SJSA1 (cell line): ENCODE measurements around the gene KSR2. TPM values are rescaled to one million over a fixed set of nuclear protein-coding genes. Genes with fewer than 3 reads are reported as not detected.

Experiments used
- DNase-seq, 2 experiments: peaks; one replicate each; pipeline ENCODE4 v3.0.0-alpha.2; 2015 to 2020; ENCODE audit warnings: low spot score in 2 of 2, low read depth in 1 of 2
- H3K27ac ChIP-seq: fragments of 250-450 bp; sonication (Bioruptor Pico); 2 replicates; pipeline ENCODE4 v1.5.1; 2020; ENCODE audit warnings: mild to moderate bottlenecking, moderate library complexity
- H3K27me3 ChIP-seq: fragments of 250-450 bp; sonication (Bioruptor Pico); replicated peaks from 2 replicates; pipeline ENCODE4 v1.5.1; 2020; ENCODE audit warnings: mild to moderate bottlenecking, moderate library complexity
- H3K36me3 ChIP-seq: fragments of 250-450 bp; sonication (Bioruptor Pico); 2 replicates; pipeline ENCODE4 v1.5.1; 2020; ENCODE audit warnings: mild to moderate bottlenecking
- H3K4me1 ChIP-seq: fragments of 250-450 bp; sonication (Bioruptor Pico); replicated peaks from 2 replicates; pipeline ENCODE4 v1.6.1; 2021; ENCODE audit warnings: mild to moderate bottlenecking
- H3K4me3 ChIP-seq: fragments of 250-450 bp; sonication (Bioruptor Pico); 2 replicates; pipeline ENCODE4 v1.5.1; 2020; ENCODE audit warnings: mild to moderate bottlenecking
- H3K9me3 ChIP-seq: fragments of 250-450 bp; sonication (Bioruptor Pico); replicated peaks from 2 replicates; pipeline ENCODE4 v1.5.1; 2020; ENCODE audit warnings: mild to moderate bottlenecking
- total RNA-seq: library from RNA; depleted of rRNA; stranded (reverse); fragments of >200 nt; shearing (Covaris generic); gene quantifications from 2 replicates; pipeline ENCODE4 v1.2.3, GENCODE V29; 2014

The KSR2 gene
- total RNA-seq, 1 experiment from 2014 or later: 0.03 TPM

GRCh38 chr12:117714203-117714602 is 254.6 kb downstream of the KSR2 start:
- no peak overlapping the region for H3K27ac ChIP-seq
- no peaks in the 10 kb centered on the region for H3K27me3 ChIP-seq
- no peaks in the 10 kb centered on the region for H3K4me1 ChIP-seq
- no peaks in the 10 kb centered on the region for H3K36me3 ChIP-seq
- H3K9me3 ChIP-seq: no peaks in the 10 kb centered on the region
- H3K4me3 ChIP-seq: no peak overlapping the region
- no peak for DNase-seq

- Histone ChIP-seq H3K27ac (no peak overlapping the region), H3K36me3 (no peaks in the 10 kb centered on the region), H3K4me3 (no peak overlapping the region), H3K4me1 (no peaks in the 10 kb centered on the region), H3K9me3 (no peaks in the 10 kb centered on the region), H3K27me3 (no peaks in the 10 kb centered on the region)
- DNase-seq: no peak
Measured at GRCh38 chr12:117710121-117710520, 258.7 kb downstream of the KSR2 start.

GRCh38 chr12:117707861-117708260 is 260.9 kb downstream of the KSR2 start:
- H3K27me3 ChIP-seq: no peaks in the 10 kb centered on the region
- no peak overlapping the region for H3K27ac ChIP-seq
- DNase-seq: no peak
- no peaks in the 10 kb centered on the region for H3K4me1 ChIP-seq
- H3K9me3 ChIP-seq: no peaks in the 10 kb centered on the region
- H3K4me3 ChIP-seq: no peak overlapping the region
- H3K36me3 ChIP-seq: no peaks in the 10 kb centered on the region

GRCh38 chr12:117703584-117703983 is 265.2 kb downstream of the KSR2 start:
- Histone ChIP-seq H3K27me3 (no peaks in the 10 kb centered on the region), H3K4me3 (no peak overlapping the region), H3K4me1 (peaks cover 6% of the 10 kb centered on the region; the same call in 1 of the 2 replicates), H3K27ac (no peak overlapping the region), H3K36me3 (no peaks in the 10 kb centered on the region), H3K9me3 (no peaks in the 10 kb centered on the region)
- no peak for DNase-seq

- Histone ChIP-seq H3K4me3 (no peak overlapping the region), H3K9me3 (no peaks in the 10 kb centered on the region), H3K4me1 (peaks cover 6% of the 10 kb centered on the region; the same call in 1 of the 2 replicates), H3K36me3 (no peaks in the 10 kb centered on the region), H3K27me3 (no peaks in the 10 kb centered on the region), H3K27ac (no peak overlapping the region)
- DNase-seq: no peak
Measured at GRCh38 chr12:117702741-117703140, 266.0 kb downstream of the KSR2 start.

- Histone ChIP-seq H3K4me1 (peaks cover 6% of the 10 kb centered on the region; the same call in 1 of the 2 replicates), H3K36me3 (no peaks in the 10 kb centered on the region), H3K4me3 (no peak overlapping the region), H3K9me3 (no peaks in the 10 kb centered on the region), H3K27ac (no peak overlapping the region), H3K27me3 (no peaks in the 10 kb centered on the region)
- DNase-seq: no peak
Measured at GRCh38 chr12:117699575-117699974, 269.2 kb downstream of the KSR2 start.

- no peak for DNase-seq
- Histone ChIP-seq H3K9me3 (no peaks in the 10 kb centered on the region), H3K27me3 (no peaks in the 10 kb centered on the region), H3K36me3 (no peaks in the 10 kb centered on the region), H3K4me3 (no peak overlapping the region), H3K4me1 (peaks cover 6% of the 10 kb centered on the region; the same call in 1 of the 2 replicates), H3K27ac (no peak overlapping the region)
Measured at GRCh38 chr12:117699118-117699517, 269.7 kb downstream of the KSR2 start.

- H3K27me3 ChIP-seq: no peaks in the 10 kb centered on the region; the same call in 1 of the 2 replicates
- H3K27ac ChIP-seq: no peak overlapping the region
- H3K36me3 ChIP-seq: no peaks in the 10 kb centered on the region
- H3K4me1 ChIP-seq: peaks cover 6% of the 10 kb centered on the region; the same call in 1 of the 2 replicates
- no peak overlapping the region for H3K4me3 ChIP-seq
- no peaks in the 10 kb centered on the region for H3K9me3 ChIP-seq
- no peak for DNase-seq
Measured at GRCh38 chr12:117695956-117696355, 272.8 kb downstream of the KSR2 start.

GRCh38 chr12:117692512-117692911 is 276.3 kb downstream of the KSR2 start:
- no peak overlapping the region for H3K4me3 ChIP-seq
- no peaks in the 10 kb centered on the region for H3K36me3 ChIP-seq
- H3K27ac ChIP-seq: no peak overlapping the region
- H3K4me1 ChIP-seq: peaks cover 11% of the 10 kb centered on the region
- no peaks in the 10 kb centered on the region for H3K9me3 ChIP-seq
- H3K27me3 ChIP-seq: no peaks in the 10 kb centered on the region; the same call in 1 of the 2 replicates
- DNase-seq: no peak

GRCh38 chr12:117689857-117690256 is 278.9 kb downstream of the KSR2 start:
- no peak for DNase-seq
- Histone ChIP-seq H3K9me3 (no peaks in the 10 kb centered on the region), H3K36me3 (no peaks in the 10 kb centered on the region), H3K27me3 (no peaks in the 10 kb centered on the region; the same call in 1 of the 2 replicates), H3K27ac (no peak overlapping the region), H3K4me3 (no peak overlapping the region), H3K4me1 (peaks cover 37% of the 10 kb centered on the region)

GRCh38 chr12:117688446-117688845 is 280.3 kb downstream of the KSR2 start:
- H3K27ac ChIP-seq: no peak overlapping the region
- no peak overlapping the region for H3K4me3 ChIP-seq
- H3K36me3 ChIP-seq: no peaks in the 10 kb centered on the region
- H3K4me1 ChIP-seq: peaks cover 45% of the 10 kb centered on the region
- no peak for DNase-seq
- H3K27me3 ChIP-seq: no peaks in the 10 kb centered on the region; the same call in 1 of the 2 replicates
- H3K9me3 ChIP-seq: no peaks in the 10 kb centered on the region

- Histone ChIP-seq H3K9me3 (no peaks in the 10 kb centered on the region), H3K4me3 (0 out of 2 replicates have a peak overlapping the region, but pooled peaks have one; percentile 6), H3K27me3 (no peaks in the 10 kb centered on the region), H3K27ac (peak overlapping the region; percentile 77), H3K4me1 (peaks cover 45% of the 10 kb centered on the region), H3K36me3 (no peaks in the 10 kb centered on the region)
- peak; percentile 82 to 86 for DNase-seq
Measured at GRCh38 chr12:117686911-117687377, 281.8 kb downstream of the KSR2 start.

- no peaks in the 10 kb centered on the region for H3K27me3 ChIP-seq
- H3K4me3 ChIP-seq: no peak overlapping the region
Measured at GRCh38 chr12:117686210-117686609, 282.6 kb downstream of the KSR2 start.

GRCh38 chr12:117685110-117685926 is 283.5 kb downstream of the KSR2 start:
- DNase-seq: peak; percentile 77 to 86

More at GRCh38 chr12:117686210-117686609, 282.6 kb downstream of the KSR2 start:
- Histone ChIP-seq H3K27ac (peak overlapping the region; percentile 77), H3K9me3 (no peaks in the 10 kb centered on the region), H3K36me3 (no peaks in the 10 kb centered on the region), H3K4me1 (peaks cover 45% of the 10 kb centered on the region)
- peak in 1 of 2 experiments; percentile 2 for DNase-seq

More at GRCh38 chr12:117685110-117685926, 283.5 kb downstream of the KSR2 start:
- H3K9me3 ChIP-seq: no peaks in the 10 kb centered on the region
- peaks cover 52% of the 10 kb centered on the region for H3K4me1 ChIP-seq
- no peaks in the 10 kb centered on the region for H3K36me3 ChIP-seq
- no peak overlapping the region for H3K4me3 ChIP-seq
- no peaks in the 10 kb centered on the region for H3K27me3 ChIP-seq
- H3K27ac ChIP-seq: peak overlapping the region; percentile 89
